Psoas muscle (tissue), 8 donors: ENCODE measurements around the gene LSMEM2. TPM values are rescaled to one million over a fixed set of nuclear protein-coding genes. Genes with fewer than 3 reads are reported as not detected.
A peak's percentile ranks its signal among the peaks of the same experiment; 100 is the strongest.
"Not testable (repeated sequence)": the region's sequence is repeated elsewhere in the genome, so short reads cannot be mapped to it uniquely, and the experiment has no call there.

ENCODE experiments used
- ATAC-seq, 4 donors: fragments of 200-7000 bp; cut with Tn5 transposase; one replicate each; pipeline ENCODE4 v1.9.1; 2020; ENCODE audit warnings: moderate library complexity in 3 of 4, mild to moderate bottlenecking in 2 of 4
- DNase-seq, 2 donors: peaks; one replicate each; pipeline ENCODE4 v3.0.0-alpha.2; 2020
- H3K27ac ChIP-seq: fragments of 200-600 bp; one replicate; pipeline ENCODE4 v1.8.0; 2022
- H3K27me3 ChIP-seq, 3 donors: fragments of 200-600 bp in 1 of 3; one replicate each; pipeline versions ENCODE4 v1.6.1 to v1.8.0; 2013 to 2022; ENCODE audit warnings: low read length in 2 of 3, mild to moderate bottlenecking in 2 of 3, moderate library complexity in 1 of 3; ENCODE audit not compliant: insufficient read depth in 3 of 3
- H3K36me3 ChIP-seq, 2 donors: fragments of 200-600 bp in 1 of 2; one replicate each; pipeline versions ENCODE4 v1.6.1 to v1.8.0; 2013 to 2022; ENCODE audit warnings: low read depth in 1 of 2, mild to moderate bottlenecking in 1 of 2, moderate library complexity in 1 of 2; ENCODE audit not compliant: insufficient read depth in 1 of 2
- H3K4me1 ChIP-seq: fragments of 200-600 bp; one replicate; pipeline ENCODE4 v1.8.0; 2022
- H3K4me3 ChIP-seq: fragments of 200-600 bp; one replicate; pipeline ENCODE4 v1.8.0; 2022; ENCODE audit warnings: mild to moderate bottlenecking
- H3K9me3 ChIP-seq: fragments of 200-600 bp; one replicate; pipeline ENCODE4 v1.8.0; 2022
- CTCF ChIP-seq: fragments of 200-600 bp; IDR thresholded peaks from one replicate; pipeline ENCODE4 v1.8.0; 2022; ENCODE audit warnings: antibody characterized with exemption
- WGBS, 3 donors: extraction: QIAGEN DNeasy Blood & Tissue Kit; methylation state at CpG; one replicate each; pipeline versions ENCODE4 v1.1.6 to v1.1.7; 2013; 5-methylcytosine and 5-hydroxymethylcytosine counted together
- intact Hi-C, 2 donors: fragments of 100-400 bp; cut with DNase I; formaldehyde crosslinking; loops; one replicate each; pipeline versions ENCODE4 v1.11.0 to v1.14.2; 2022
- polyA plus RNA-seq, 3 donors: library from polyadenylated mRNA; stranded (reverse); fragments of 200-250 nt; gene quantifications; one replicate each; pipeline ENCODE4 v1.2.3, GENCODE V29; 2013
- total RNA-seq, 4 donors: library from RNA; stranded (reverse); fragmentation: NEBNext Ultra II Directional in 2 of 4; extraction: Animal tissue kit (Norgen Biotek cat#: 25700) in 2 of 4; gene quantifications; one replicate each; pipeline versions ENCODE4 v1.2.1 to v1.2.4, GENCODE V29; 2021 to 2023
- donor health status: healthy with polysubstance abuse.
- donor health status: DM: no; HTN: no; CAD: no; lungs with moderate emphysema.
- donor health status: Bipolar disorder and iron deficiency.
- donor health status: healthy.
- donor health status: DM: yes; HTN: yes; CAD: no.
- donor health status: DM: no; HTN: no; CAD: no.
- donor health status: DM: no; HTN: no; CAD: no.
- donor health status: DM: yes; HTN: yes; CAD: no.

The LSMEM2 gene
- total and polyA plus RNA-seq, 7 donors, result 0.61 to 13.1 (median 1.1) TPM

- Histone ChIP-seq H3K27ac (peak overlapping the region; percentile 98), H3K36me3 (peaks cover 0 to 17% of the 10 kb centered on the region in 2 donors), H3K4me3 (peak overlapping the region; percentile 80), H3K27me3 (no peaks in the 10 kb centered on the region), H3K4me1 (peaks cover 25% of the 10 kb centered on the region), H3K9me3 (no peaks in the 10 kb centered on the region)
- DNase-seq (no peak), ATAC-seq (no peak)
- WGBS, 3 donors, result 18 to 32% (median 18%) methylated on average over 1 to 2 of the region's 2 CpGs
- intact Hi-C loops, result loop anchor here in 1 of 2 donors (5.0 to 10.0 kb wide), 2 partner anchors 66 to 283 kb away; partner anchors contain the start of gene TUSC2
- TF ChIP-seq CTCF, result no peak
Observed at GRCh38 chr3:50261505-50261904, 17.4 kb upstream of the LSMEM2 start.

- ATAC-seq, H3K36me3 ChIP-seq, H3K9me3 ChIP-seq, H3K27me3 ChIP-seq, DNase-seq, H3K4me3 ChIP-seq, H3K27ac ChIP-seq: not testable (repeated sequence)
- 97 to 100% (median 99%) methylated on average over 4 of the region's 4 CpGs for WGBS, 3 donors
- intact Hi-C loops, result loop anchor here in 1 of 2 donors (5.0 to 10.0 kb wide), 2 partner anchors 65 to 283 kb away; partner anchors contain the start of gene TUSC2
- H3K4me1 ChIP-seq, result peaks cover 28% of the 10 kb centered on the region
Observed at GRCh38 chr3:50262200-50262599, 16.7 kb upstream of the LSMEM2 start.

GRCh38 chr3:50262778-50263177 lies 16.1 kb upstream of the LSMEM2 start:
- H3K27ac ChIP-seq, result no peak overlapping the region
- ATAC-seq, result no peak
- intact Hi-C loops, result loop anchor here in 1 of 2 donors (5.0 to 10.0 kb wide), 2 partner anchors 65 to 282 kb away; partner anchors contain the start of gene TUSC2

GRCh38 chr3:50263478-50264382 lies 15.2 kb upstream of the LSMEM2 start:
- Histone ChIP-seq H3K27ac (no peak overlapping the region), H3K4me1 (peaks cover 43% of the 10 kb centered on the region), H3K9me3 (no peaks in the 10 kb centered on the region), H3K36me3 (no peaks in the 10 kb centered on the region), H3K4me3 (no peak overlapping the region), H3K27me3 (no peaks in the 10 kb centered on the region)
- WGBS, 3 donors, result 73 to 76% (median 74%) methylated on average over 6 of the region's 6 CpGs
- no peak for TF ChIP-seq CTCF
- DNase-seq (no peak), ATAC-seq (no peak)
- intact Hi-C loops, result loop anchor here in 1 of 2 donors (5.0 to 10.0 kb wide), 2 partner anchors 64 to 281 kb away; partner anchors contain the start of gene TUSC2

More at GRCh38 chr3:50262778-50263177, 16.1 kb upstream of the LSMEM2 start:
- no peaks in the 10 kb centered on the region for H3K27me3 ChIP-seq
- H3K4me1 ChIP-seq, result peaks cover 34% of the 10 kb centered on the region
- no peak overlapping the region for H3K4me3 ChIP-seq
- TF ChIP-seq CTCF, result no peak
- WGBS, 3 donors, result 71 to 77% (median 74%) methylated on average over 7 of the region's 7 CpGs
- peaks cover 0 to 4% of the 10 kb centered on the region in 2 donors for H3K36me3 ChIP-seq
- DNase-seq, result no peak
- no peaks in the 10 kb centered on the region for H3K9me3 ChIP-seq

- H3K36me3 ChIP-seq, result no peaks in the 10 kb centered on the region
- intact Hi-C loops, result loop anchor here in 1 of 2 donors (5.0 to 10.0 kb wide), 2 partner anchors 63 to 280 kb away; partner anchors contain the start of gene TUSC2
- ATAC-seq, result no peak
- H3K27ac ChIP-seq, result peak overlapping the region; percentile 63
- H3K27me3 ChIP-seq, result no peaks in the 10 kb centered on the region
- H3K4me1 ChIP-seq, result peaks cover 48% of the 10 kb centered on the region
- DNase-seq, result peak; percentile 74 to 82
- TF ChIP-seq CTCF, result no peak
- no peaks in the 10 kb centered on the region for H3K9me3 ChIP-seq
- WGBS, 3 donors, result 17 to 47% (median 35%) methylated on average over 6 to 7 of the region's 7 CpGs
- H3K4me3 ChIP-seq, result no peak overlapping the region
Observed at GRCh38 chr3:50264383-50264963, 14.4 kb upstream of the LSMEM2 start.
